ENCODE measurements around the gene FAM174B.

The FAM174B gene

GRCh38 chr15:92664178-92664900 lies 8.8 kb upstream of the FAM174B start:
- no peak for DNase-seq (ENCODE audit: low read depth in 3 of 3)

- DNase-seq (ENCODE audit: low read depth in 3 of 3), result no peak
Observed at GRCh38 chr15:92663250-92663951, 7.8 kb upstream of the FAM174B start.

GRCh38 chr15:92662762-92663161 lies 7.2 kb upstream of the FAM174B start:
- DNase-seq (ENCODE audit: low read depth in 3 of 3), result no peak

- no peak for DNase-seq (ENCODE audit: low read depth in 3 of 3)
Observed at GRCh38 chr15:92661956-92662355, 6.4 kb upstream of the FAM174B start.

GRCh38 chr15:92661069-92661468 lies 5.5 kb upstream of the FAM174B start:
- no peak for DNase-seq (ENCODE audit: low read depth in 3 of 3)

- DNase-seq (ENCODE audit: low read depth in 3 of 3), result no peak
Observed at GRCh38 chr15:92657486-92657885, 1.9 kb upstream of the FAM174B start.

GRCh38 chr15:92656089-92656488 lies 514 bp upstream of the FAM174B start:
- no peak for DNase-seq (ENCODE audit: low read depth in 3 of 3)

GRCh38 chr15:92654662-92655061 lies 913 bp downstream of the FAM174B start:
- DNase-seq (ENCODE audit: low read depth in 3 of 3), result no peak

- DNase-seq (ENCODE audit: low read depth in 3 of 3), result no peak
Observed at GRCh38 chr15:92653836-92654539, 1.6 kb downstream of the FAM174B start.

- no peak for DNase-seq (ENCODE audit: low read depth in 3 of 3)
Observed at GRCh38 chr15:92653366-92653765, 2.2 kb downstream of the FAM174B start.

- no peak for DNase-seq (ENCODE audit: low read depth in 3 of 3)
Observed at GRCh38 chr15:92652576-92652966, 3.0 kb downstream of the FAM174B start.

GRCh38 chr15:92651877-92652575 lies 3.5 kb downstream of the FAM174B start:
- DNase-seq (ENCODE audit: low read depth in 3 of 3), result no peak

- DNase-seq (ENCODE audit: low read depth in 3 of 3), result no peak
Observed at GRCh38 chr15:92650966-92651365, 4.6 kb downstream of the FAM174B start.

- no peak for DNase-seq (ENCODE audit: low read depth in 3 of 3)
Observed at GRCh38 chr15:92650256-92650655, 5.3 kb downstream of the FAM174B start.

GRCh38 chr15:92648190-92648875 lies 7.2 kb downstream of the FAM174B start:
- no peak for DNase-seq (ENCODE audit: low read depth in 3 of 3)

GRCh38 chr15:92647467-92648163 lies 8.0 kb downstream of the FAM174B start:
- DNase-seq (ENCODE audit: low read depth in 3 of 3), result no peak

GRCh38 chr15:92646216-92646615 lies 9.4 kb downstream of the FAM174B start:
- DNase-seq (ENCODE audit: low read depth in 3 of 3), result no peak

- no peak for DNase-seq (ENCODE audit: low read depth in 3 of 3)
Observed at GRCh38 chr15:92645731-92646130, 9.8 kb downstream of the FAM174B start.

GRCh38 chr15:92645051-92645631 lies 10.4 kb downstream of the FAM174B start:
- no peak for DNase-seq (ENCODE audit: low read depth in 3 of 3)
